ENCODE data around the gene LMAN1L.

The LMAN1L gene

GRCh38 chr15:74837482-74838136, 25.0 kb downstream of the LMAN1L start:
- DNase-seq (ENCODE audit: low read depth) = no peak

DNA sequence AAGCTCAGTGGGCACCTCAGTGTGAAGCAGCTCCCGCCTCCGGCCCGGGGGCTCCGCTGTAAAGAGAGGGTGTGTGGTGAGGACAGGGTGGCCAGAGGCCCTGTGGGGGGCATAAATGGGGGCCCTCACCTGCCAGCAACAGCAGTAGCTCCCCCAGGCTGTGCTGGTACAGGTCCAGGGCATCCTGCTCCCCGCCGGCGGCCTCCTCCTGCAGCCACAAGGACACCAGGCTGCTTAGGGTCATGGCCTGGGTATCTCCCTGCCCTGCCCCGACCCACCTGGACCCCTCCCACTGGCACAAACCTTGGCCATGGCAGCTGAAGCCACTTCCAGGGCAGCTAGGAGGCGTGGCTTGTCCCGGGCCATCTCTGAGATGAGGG, 25.5 kb downstream of the LMAN1L start:
- DNase-seq (ENCODE audit: low read depth) = no peak

GRCh38 chr15:74838746-74839525, 26.3 kb downstream of the LMAN1L start:
- no peak for DNase-seq (ENCODE audit: low read depth)

DNA sequence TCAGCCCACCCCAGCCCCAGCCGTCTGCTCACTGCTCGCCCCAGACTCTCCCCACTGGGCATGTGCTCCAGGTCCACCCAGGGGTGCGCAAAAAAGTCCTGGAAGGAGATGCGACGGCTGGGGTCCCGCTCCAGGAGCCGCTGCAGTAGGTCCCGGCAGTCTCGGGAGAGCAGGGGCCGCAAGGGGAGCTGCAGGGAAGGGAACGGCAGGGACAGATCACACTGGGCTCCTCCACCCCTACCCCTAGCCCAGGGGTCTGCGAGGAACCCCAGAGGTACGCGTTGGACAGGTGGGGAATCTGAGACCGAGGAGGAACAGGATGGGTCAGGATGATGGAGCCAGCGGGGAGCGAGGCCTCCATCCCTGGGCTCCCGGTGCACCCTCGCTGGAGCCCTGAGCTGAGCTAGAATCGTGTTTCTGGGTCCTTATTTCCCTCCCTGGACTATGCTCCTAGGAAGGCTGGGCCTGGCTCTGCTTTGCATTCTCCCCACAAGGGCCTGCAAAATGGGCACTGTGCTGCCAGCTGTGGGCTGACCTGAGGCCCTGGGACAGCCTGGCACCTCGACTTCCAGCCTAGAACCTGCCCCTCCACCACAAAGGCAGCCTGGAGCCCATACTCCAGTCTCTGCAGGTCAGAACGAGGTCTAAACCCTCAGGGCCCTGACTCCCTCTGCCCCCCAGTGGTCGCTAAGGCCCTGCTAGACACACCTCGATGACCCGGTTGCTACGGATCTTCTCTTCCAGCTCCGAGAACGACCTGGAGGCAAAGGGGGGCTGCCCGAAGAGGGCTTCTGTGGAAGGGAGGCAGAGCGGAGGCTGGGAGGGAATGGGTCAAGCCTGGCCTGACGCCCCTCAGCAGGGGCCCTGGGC, 27.1 kb downstream of the LMAN1L start:
- DNase-seq (ENCODE audit: low read depth) = no peak

GRCh38 chr15:74840851-74841775, 28.5 kb downstream of the LMAN1L start:
- DNase-seq (ENCODE audit: low read depth) = no peak

GRCh38 chr15:74841891-74842373, 29.3 kb downstream of the LMAN1L start:
- DNase-seq (ENCODE audit: low read depth) = no peak

DNA sequence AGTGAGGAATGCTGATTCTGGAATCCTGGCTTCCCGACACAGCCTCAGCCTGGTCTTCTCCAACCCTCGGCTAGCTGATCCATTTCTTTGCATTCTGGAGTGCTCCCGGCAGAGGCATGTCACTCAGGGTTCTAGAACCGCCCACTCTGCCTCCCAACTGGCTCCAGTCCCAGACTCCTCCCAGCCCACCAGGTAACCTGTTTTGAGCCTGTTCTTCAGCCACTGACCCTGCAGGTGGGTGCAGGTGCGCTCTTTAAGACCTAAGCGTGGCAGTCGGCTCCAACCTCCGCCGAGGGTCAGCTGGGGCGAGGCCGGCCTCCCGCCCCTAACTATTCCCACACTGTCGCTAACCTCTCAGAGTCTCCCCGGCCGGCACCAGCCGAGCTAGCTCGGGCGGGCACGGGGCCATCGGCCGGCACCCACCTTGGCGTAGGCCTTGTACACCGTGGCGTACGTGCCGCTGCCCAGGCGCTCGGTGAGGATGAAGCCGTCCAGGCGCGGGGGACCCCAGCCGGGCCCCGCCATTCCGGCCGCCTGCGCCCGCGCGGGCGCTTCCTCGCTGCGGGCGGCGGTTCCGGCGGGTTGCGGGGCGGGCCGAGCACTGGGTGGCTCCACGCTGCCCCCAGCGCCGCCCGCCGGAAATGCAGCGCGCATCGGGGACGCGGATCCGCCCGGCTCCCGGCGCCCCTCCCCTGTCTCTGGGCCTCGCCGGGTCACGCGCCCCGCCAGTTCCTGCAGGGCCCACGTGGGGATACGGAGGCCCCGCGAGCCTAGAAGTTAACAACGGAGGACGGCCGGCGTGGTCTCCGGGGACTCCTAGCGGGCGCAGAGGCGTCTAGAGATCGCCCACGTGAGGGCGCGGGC, 30.2 kb downstream of the LMAN1L start, which contains the start of gene ULK3:
Gene ULK3 (minus strand): TSS at position 576 of the 864 bp plus-strand sequence. CDS start 51 bp downstream, at position 525.
- DNase-seq (ENCODE audit: low read depth) = peak; percentile 82

GRCh38 chr15:74843445-74843828, 30.8 kb downstream of the LMAN1L start:
- no peak for DNase-seq (ENCODE audit: low read depth)

- no peak for DNase-seq (ENCODE audit: low read depth)
These were observed 31.3 kb downstream of the LMAN1L start for GRCh38 chr15:74843891-74844299.

DNA sequence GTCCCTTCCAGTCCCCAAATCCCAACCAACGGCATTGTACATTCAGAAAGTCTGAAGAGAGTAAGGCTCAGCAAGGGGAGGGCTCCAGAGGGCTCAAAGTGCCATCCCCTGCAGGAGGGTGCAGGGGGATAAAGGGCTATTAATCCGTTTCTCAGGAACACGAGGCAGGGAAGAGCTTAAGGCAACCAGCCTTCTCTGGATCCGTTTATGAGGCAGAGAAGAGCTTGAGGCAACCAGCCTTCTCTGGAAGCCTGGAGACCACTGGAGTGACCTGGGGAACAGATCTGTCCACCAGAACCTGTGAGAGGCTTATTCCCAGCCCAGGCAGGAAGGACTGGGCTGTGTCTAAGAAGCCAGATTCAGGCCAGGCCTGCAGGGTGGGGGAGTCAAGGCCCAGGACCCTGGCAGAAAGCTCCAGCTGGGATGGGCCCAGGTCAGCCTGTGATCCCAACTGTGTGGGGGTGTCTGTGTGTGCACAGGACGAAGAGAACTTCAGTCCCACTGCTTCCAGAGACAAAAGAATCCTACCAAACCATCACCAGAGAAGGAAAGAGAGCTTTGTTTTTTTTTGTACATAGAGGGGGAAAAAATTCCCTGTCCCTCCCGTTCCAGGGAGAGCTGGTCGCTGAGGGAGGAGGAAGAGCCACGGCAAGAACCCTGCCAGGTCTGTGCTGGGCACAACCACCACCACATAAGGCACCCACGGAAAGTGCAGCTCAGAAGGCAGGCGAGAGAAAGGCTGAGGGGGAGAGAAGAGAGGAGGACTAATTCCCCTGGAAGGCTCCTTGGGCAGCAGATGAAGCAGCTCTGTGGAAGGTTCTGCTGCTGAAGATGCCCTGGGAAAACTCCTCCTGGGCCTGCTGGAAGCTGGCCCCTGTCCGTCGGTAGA, 31.9 kb downstream of the LMAN1L start:
- DNase-seq (ENCODE audit: low read depth) = no peak

GRCh38 chr15:74845208-74845568, 32.6 kb downstream of the LMAN1L start:
- no peak for DNase-seq (ENCODE audit: low read depth)

DNA sequence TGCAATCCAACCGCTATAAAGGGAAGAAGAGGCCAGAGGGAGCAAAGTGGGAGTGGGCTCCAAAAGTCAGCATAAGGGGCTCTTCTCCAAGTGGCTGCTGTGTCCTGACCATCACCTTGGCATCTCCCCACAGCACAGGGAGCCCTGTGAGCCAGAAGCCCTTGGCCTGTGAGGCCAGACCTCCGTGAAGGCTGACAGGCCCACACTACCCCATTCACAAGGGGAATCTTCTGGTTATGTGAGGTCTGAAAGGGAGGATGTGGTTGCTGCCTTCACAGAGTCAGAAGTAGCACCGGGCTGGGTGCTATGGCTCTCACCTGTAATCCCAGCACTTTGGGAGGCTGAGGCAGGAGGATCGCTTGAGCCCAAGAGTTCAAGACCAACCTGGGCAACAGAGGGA, 32.9 kb downstream of the LMAN1L start:
- DNase-seq (ENCODE audit: low read depth) = no peak

DNA sequence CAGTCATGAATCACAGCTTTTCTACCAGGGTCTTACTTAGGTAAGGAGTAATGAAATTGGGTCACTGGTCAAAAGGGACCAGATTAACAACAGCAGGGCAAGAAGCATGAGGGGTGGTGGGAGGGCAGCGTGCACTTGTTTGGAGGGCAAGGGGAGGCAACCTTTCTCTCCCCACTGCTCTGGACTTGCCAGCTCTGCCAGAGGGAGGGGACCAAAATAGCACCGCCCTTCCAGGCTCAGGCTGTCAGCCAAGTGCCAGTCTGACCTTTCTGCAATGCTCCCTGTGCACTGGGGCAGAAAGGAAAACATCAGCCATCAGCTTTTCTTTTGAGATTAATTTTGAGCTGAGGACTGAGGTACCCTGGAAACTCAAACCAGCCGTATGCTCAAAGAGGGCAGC, 34.8 kb downstream of the LMAN1L start:
- no peak for DNase-seq (ENCODE audit: low read depth)

- DNase-seq (ENCODE audit: low read depth) = no peak
These were observed 37.8 kb downstream of the LMAN1L start for GRCh38 chr15:74850393-74850792.

DNA sequence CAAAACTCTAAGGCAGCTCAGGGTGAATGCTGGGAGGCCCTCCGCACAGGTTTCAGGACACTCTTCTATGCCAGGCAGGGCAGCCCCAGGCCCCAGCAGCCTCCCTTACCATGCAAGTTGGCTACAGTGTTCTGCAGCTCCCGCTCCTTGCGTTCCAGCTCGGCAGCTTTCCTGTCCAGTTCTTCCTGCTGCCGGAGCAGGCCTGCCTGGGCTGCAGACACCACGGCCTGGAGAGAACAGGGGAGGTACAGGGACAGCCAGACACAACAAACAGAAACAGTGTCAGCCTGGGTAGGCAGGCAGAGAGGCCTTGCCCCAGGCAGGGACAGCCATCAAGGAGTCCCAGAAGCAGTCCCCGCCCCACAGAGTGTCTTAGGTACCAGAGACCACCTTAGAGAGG, 39.3 kb downstream of the LMAN1L start:
- DNase-seq (ENCODE audit: low read depth) = no peak

GRCh38 chr15:74854453-74855022, 41.9 kb downstream of the LMAN1L start:
- DNase-seq (ENCODE audit: low read depth) = no peak

DNA sequence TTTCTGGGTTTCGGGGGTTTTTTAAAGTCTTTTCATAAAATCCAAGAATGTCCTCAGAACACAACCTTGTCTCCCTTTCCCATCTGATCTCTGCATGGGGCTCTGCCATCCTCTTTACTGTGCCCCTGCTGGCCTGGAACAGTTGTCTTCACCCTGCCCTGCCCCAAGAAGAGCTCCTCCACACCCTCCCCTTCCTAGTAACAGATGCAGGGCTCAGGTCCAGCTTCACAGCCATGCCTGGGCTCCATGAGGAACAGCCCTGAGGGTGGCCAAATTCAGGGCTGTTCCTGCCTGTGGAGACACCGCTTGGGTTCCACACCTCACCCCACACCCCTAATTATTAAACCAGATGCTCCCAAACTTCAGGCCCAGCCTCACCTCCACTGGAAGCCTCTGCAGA, 43.2 kb downstream of the LMAN1L start:
- DNase-seq (ENCODE audit: low read depth) = no peak

- DNase-seq (ENCODE audit: low read depth) = no peak
These were observed 43.9 kb downstream of the LMAN1L start for GRCh38 chr15:74856537-74856936.

DNA sequence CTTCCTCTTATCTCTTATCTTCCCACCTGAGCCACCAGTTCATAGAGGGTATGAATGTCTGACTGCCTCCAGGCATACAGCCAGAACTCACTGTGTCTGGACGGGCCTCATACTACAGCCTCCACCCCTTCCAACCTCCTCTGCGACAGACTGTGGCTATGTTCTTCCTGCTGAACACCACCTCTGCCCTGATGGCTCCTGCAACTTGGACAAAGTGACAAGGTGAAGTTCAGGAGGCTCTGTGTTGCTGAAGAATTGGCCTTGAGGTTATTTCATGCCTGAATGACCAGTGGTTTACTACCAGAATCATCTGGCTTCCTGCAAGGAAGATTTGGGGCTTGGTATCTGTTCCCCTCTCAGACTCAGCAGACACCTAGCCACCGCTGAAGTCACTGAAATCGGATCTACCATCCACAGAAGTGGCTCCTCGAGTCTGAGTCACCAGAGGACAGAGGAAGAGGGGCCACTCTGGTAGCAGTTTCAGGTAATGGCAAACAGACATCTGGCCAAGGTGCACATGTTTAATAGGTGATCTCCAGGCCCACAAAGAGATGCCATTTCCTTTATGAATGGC, 44.5 kb downstream of the LMAN1L start:
- DNase-seq (ENCODE audit: low read depth) = no peak

Data from amniotic epithelial cell (primary cell).